IPS-18c (cell line): ENCODE data around the gene MRPL47.
"Not testable (repeated sequence)": the region's sequence is repeated elsewhere in the genome, so short reads cannot be mapped to it uniquely, and the experiment has no call there.

Source experiments
- H3K4me3 ChIP-seq: 2 replicates; pipeline ENCODE4 v1.7.0; 2013; ENCODE audit warnings: low read depth, mild to moderate bottlenecking, low read length, moderate library complexity; ENCODE audit not compliant: insufficient read depth
- H3K9me3 ChIP-seq: one replicate; pipeline ENCODE4 v1.6.1; 2013; ENCODE audit warnings: mild to moderate bottlenecking, low read length, moderate library complexity; ENCODE audit not compliant: control insufficient read depth, insufficient read depth

MRPL47 gene

GRCh38 chr3:179604321-179605078, at the start of gene MRPL47, which contains the start of gene NDUFB5:
Gene MRPL47, minus strand, starts transcription at chr3:179604638. Its CDS starts 14 bp downstream, at chr3:179604624.
Gene NDUFB5, plus strand, starts transcription at chr3:179604794. Its CDS starts 22 bp downstream, at chr3:179604816.
- peak within 1 kb of the TSS; percentile 66 for H3K4me3 ChIP-seq

GRCh38 chr3:179653096-179653797, 48.8 kb upstream of the MRPL47 start:
- peak overlapping the region; percentile 93 for H3K4me3 ChIP-seq
- no peaks in the 10 kb centered on the region for H3K9me3 ChIP-seq

More at GRCh38 chr3:179604321-179605078, at the start of gene MRPL47, which contains the start of gene NDUFB5:
- H3K9me3 ChIP-seq = no peaks in the 10 kb centered on the region

- Histone ChIP-seq H3K9me3 (no peaks in the 10 kb centered on the region), H3K4me3 (peak within 1 kb of the TSS; percentile 93)
Measured at GRCh38 chr3:179652447-179653095, 48.1 kb upstream of the MRPL47 start, which contains the start of gene USP13. Gene USP13, plus strand, starts transcription at chr3:179653040. Its CDS starts 186 bp downstream, at chr3:179653226.

GRCh38 chr3:179651687-179652446, 47.4 kb upstream of the MRPL47 start:
- Histone ChIP-seq H3K4me3 (peak overlapping the region; percentile 93), H3K9me3 (no peaks in the 10 kb centered on the region)

GRCh38 chr3:179646177-179646576, 41.7 kb upstream of the MRPL47 start:
- H3K9me3 ChIP-seq = no peaks in the 10 kb centered on the region
- H3K4me3 ChIP-seq = no peak overlapping the region

GRCh38 chr3:179643837-179644236, 39.4 kb upstream of the MRPL47 start:
- not testable (repeated sequence) for H3K4me3 ChIP-seq

GRCh38 chr3:179642871-179643270, 38.4 kb upstream of the MRPL47 start:
- Histone ChIP-seq H3K9me3 (no peaks in the 10 kb centered on the region), H3K4me3 (no peak overlapping the region)

More at GRCh38 chr3:179643837-179644236, 39.4 kb upstream of the MRPL47 start:
- H3K9me3 ChIP-seq = not testable (repeated sequence)

GRCh38 chr3:179640469-179640868, 36.0 kb upstream of the MRPL47 start:
- H3K4me3 ChIP-seq = no peak overlapping the region
- H3K9me3 ChIP-seq = no peaks in the 10 kb centered on the region

GRCh38 chr3:179630753-179631451, 26.5 kb upstream of the MRPL47 start:
- Histone ChIP-seq H3K4me3 (no peak overlapping the region), H3K9me3 (no peaks in the 10 kb centered on the region)

GRCh38 chr3:179624451-179624850, 20.0 kb upstream of the MRPL47 start:
- no peak overlapping the region for H3K4me3 ChIP-seq
- no peaks in the 10 kb centered on the region for H3K9me3 ChIP-seq

GRCh38 chr3:179622023-179622422, 17.6 kb upstream of the MRPL47 start:
- H3K9me3 ChIP-seq = no peaks in the 10 kb centered on the region
- H3K4me3 ChIP-seq = no peak overlapping the region

- Histone ChIP-seq H3K9me3 (no peaks in the 10 kb centered on the region), H3K4me3 (no peak overlapping the region)
Measured at GRCh38 chr3:179615458-179616173, 11.2 kb upstream of the MRPL47 start.

- Histone ChIP-seq H3K4me3 (no peak overlapping the region), H3K9me3 (no peaks in the 10 kb centered on the region)
Measured at GRCh38 chr3:179613807-179614206, 9.4 kb upstream of the MRPL47 start.

- no peak overlapping the region for H3K4me3 ChIP-seq
- no peaks in the 10 kb centered on the region for H3K9me3 ChIP-seq
Measured at GRCh38 chr3:179610066-179610465, 5.6 kb upstream of the MRPL47 start.

- H3K4me3 ChIP-seq = no peak overlapping the region
- no peaks in the 10 kb centered on the region for H3K9me3 ChIP-seq
Measured at GRCh38 chr3:179608931-179609720, 4.7 kb upstream of the MRPL47 start.
